HG03442 (cell line): ENCODE measurements around the gene FAM228A.
A peak's percentile ranks its signal among the peaks of the same experiment; 100 is the strongest.
"Not testable (repeated sequence)": the region's sequence is repeated elsewhere in the genome, so short reads cannot be mapped to it uniquely, and the experiment has no call there.

Experiments
- ATAC-seq: cut with Tn5 transposase; IDR thresholded peaks from one replicate; pipeline ENCODE4 v1.9.1; 2021; ENCODE audit warnings: mild to moderate bottlenecking, moderate library complexity; ENCODE audit not compliant: unreplicated experiment

The FAM228A gene

DNA sequence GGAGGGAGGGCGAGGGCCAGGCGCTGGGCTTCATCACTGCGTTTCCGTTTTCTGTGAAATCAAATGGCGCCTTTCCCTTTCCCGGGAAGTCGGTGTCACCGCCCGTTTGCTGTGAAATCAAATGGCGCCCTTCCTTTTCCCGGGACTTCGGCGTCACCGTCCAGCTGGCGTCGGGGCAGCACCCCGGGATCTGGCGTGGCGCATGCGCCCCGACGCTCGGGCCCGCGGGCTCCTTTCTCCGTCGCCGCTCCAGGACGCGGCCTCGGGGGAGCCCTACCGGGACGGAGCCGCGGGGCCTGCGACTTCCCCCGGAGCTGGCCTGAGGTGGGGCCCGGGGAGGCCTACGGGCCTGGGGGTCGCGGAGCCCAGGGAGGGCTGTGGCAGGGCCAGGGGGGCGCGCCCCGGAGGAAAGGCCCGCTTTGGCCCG, at the start of gene FAM228A:
Gene FAM228A, plus strand, starts transcription at position 203 of the 427 bp plus-strand sequence. CDS start 428 bp downstream, outside the sequence.
- ATAC-seq: no peak

DNA sequence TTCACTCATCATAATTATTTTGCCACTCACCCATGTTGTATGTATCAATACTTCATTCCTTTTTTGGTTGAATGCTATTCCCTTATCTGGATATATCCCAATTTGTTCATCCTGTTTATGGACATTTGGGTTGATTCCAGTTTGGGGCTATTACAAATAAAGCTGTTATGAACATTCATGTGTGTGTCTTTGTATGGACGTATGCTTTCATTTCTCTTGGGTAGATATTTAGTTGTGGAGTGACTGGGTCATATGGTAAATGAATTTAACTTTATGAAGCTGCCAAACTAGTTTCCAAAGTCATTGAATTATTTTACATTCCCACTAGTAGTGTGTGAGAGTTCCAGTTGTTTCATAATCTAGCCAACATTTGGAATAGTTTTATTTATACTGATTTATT, 48.9 kb upstream of the FAM228A start:
- no peak for ATAC-seq

- no peak for ATAC-seq
These were observed 42.3 kb upstream of the FAM228A start for GRCh38 chr2:24132543-24132942.

- ATAC-seq: not testable (repeated sequence)
These were observed 34.5 kb upstream of the FAM228A start for GRCh38 chr2:24140305-24140704.

- ATAC-seq: no peak
These were observed 27.5 kb upstream of the FAM228A start for GRCh38 chr2:24147364-24147763.

DNA sequence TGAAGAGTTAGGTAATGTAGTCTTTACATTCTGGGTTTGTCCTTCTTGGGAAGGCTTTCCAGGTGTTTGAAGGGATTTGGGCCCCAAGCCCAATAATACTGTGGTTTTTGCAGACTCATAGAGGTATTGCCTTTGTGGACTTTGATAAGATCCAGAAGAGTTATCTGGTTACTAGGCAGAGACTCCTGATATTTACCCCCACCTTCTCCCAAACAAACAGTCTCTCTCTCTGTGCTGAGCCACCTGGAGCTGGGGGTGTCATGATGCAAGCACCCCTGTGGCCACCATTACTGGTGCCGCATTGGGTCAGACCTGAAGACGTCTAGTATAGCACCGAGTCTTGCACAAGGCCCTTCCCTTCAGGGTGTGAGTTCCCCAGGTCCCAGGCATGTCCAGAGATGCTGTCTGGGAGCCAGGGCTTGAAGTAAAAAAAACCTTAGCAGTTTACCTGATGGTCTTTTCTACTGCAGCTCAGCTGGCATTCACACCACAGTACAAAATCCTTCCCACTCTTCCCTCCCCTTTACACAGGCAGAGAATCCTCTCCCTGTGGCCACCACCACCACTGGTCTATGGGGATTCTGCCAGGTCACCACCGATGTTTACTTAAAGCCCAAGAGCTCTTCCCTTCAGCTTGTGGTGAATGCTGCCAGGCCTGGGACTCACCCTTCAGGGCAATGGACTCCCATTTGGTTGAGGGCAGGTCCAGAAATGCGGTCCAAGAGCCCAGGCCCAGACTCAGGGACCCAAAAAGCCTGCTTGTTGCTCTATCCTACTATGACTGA, 22.2 kb upstream of the FAM228A start:
- ATAC-seq: no peak

- ATAC-seq: no peak
These were observed 21.4 kb upstream of the FAM228A start for GRCh38 chr2:24153478-24153877.

GRCh38 chr2:24158131-24158530, 16.7 kb upstream of the FAM228A start:
- no peak for ATAC-seq

DNA sequence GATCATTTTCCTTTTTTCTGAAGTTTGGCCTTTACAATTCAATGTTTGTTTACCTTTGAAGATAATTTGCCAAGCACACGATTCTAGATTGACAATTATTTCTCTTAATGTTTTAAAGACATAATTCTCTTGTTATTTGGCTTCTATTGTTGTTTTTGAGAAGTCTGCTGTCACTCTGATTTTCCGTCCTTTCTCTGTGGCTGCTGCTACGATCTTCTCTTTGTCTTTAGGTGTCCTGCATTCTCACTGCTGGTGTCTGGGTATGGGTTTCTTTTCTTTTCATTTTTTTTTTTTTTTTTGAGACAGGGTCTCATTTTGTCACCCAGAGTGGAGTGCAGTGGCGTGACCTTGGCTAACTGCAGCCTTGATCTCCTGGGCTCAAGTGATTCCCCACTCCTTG, 15.1 kb upstream of the FAM228A start:
- no peak for ATAC-seq

- no peak for ATAC-seq
These were observed 14.1 kb upstream of the FAM228A start for GRCh38 chr2:24160761-24161160.

- ATAC-seq: no peak
These were observed 12.4 kb upstream of the FAM228A start for GRCh38 chr2:24162494-24162893.

DNA sequence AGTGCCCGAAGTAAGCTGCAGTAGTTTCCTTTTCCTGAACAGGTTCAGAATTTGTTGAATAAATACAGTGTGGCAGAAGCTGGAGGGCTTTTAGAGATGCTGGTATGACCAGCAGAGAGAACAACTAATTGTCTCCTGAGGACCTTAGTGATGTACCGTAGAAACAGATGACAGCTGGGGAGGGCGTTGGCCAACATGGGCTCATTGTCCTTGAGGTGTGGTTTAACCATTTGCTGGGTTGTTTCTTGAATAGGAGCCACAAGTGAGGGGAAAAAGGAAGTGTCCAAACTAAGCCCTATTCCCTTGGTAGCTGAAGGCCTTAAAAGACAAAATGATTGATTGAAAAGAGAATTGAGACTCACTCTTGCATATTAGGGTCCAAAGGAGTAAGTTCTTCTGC, 11.7 kb upstream of the FAM228A start:
- no peak for ATAC-seq

- no peak for ATAC-seq
These were observed 11.3 kb upstream of the FAM228A start for GRCh38 chr2:24163601-24164000.

- ATAC-seq: peak; percentile 79
These were observed 10.4 kb upstream of the FAM228A start for GRCh38 chr2:24164416-24164973.

GRCh38 chr2:24169023-24169422, 5.8 kb upstream of the FAM228A start:
- ATAC-seq: no peak

DNA sequence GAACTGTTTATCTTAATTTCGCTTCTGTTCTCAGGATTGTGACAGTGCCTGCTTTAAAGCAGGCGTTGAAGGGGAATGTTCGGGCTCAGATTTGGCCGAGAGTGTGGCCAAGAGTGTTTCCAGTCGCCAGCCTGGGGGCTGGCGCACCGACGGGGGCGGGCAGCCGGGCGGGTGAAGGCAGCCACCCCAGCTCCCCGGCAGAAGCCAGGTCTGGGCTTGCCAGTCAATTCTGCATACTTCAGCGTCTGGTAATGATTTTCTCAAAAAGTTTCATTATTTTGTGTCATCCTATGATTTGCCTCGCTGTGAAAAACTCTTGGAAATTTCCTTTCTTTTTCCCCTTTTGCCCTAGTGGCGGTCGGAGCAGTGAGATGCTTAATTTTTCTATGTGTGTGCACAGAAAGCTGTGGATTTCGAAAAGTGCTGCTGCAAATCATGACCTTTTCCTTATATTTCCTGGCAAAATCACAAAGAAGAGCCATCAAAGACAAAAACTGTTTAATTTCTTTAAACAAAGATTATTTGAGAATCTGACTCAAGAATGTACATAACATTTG, 856 bp downstream of the FAM228A start:
- ATAC-seq: no peak

DNA sequence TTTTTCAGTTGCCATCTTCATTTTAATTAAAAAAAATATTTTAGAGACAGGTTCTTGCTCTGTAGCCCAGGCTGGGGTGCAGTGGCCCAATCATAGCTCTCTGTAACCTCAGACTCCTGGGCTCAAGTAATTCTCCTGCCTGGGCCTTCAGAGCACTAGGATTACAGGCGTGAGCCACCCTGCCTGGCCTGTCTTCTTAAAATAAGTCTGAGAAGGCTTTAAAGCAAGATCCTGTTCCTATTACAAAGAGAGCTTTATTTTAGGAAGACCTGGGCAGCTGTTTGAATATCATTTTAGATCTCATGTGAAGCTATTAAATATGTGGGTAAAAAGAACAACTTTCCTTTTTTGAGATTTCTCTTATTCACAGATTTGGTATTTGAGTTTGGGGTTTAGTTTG, 1.5 kb downstream of the FAM228A start:
- no peak for ATAC-seq

DNA sequence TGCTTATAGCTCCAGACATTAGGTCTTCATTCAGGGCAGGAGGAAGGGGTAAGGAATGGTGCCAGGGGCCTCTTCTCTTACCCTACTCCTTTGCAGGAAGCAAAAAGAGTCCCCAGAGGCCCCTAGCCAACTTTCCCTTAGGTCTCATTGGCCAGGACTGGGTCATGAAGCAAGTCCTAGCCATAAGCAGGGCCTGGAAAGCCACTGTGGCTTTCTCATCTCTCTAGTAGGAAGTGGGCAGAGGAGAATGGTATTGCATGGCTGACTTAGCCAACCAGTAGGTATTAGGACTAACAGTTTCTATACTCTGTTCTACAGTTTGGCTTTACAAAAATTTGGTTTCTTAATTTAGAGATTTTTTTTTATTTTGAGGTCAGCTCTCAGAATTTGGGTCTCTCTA, 4.8 kb downstream of the FAM228A start:
- peak; percentile 46 for ATAC-seq

GRCh38 chr2:24181849-24182248, 7.0 kb downstream of the FAM228A start:
- no peak for ATAC-seq

DNA sequence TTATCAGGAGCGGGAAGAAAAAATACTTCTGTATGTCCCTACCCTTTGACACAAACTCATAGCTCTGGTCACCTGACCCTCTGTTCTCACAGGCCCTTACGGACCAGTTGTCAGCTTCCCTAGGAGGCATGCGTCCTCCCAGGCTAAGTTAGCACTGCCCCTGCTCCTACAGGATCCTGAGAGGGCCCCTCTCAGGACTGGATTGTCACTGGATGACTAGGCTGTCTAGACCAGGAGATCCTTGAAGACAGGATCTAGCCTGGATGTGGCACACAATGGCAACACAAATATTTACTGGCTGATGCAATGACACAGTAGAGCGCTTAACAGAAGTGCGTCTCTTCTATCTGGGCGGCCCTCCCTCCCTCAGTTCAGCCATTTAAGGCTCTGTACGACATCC, 7.7 kb downstream of the FAM228A start:
- ATAC-seq: no peak

DNA sequence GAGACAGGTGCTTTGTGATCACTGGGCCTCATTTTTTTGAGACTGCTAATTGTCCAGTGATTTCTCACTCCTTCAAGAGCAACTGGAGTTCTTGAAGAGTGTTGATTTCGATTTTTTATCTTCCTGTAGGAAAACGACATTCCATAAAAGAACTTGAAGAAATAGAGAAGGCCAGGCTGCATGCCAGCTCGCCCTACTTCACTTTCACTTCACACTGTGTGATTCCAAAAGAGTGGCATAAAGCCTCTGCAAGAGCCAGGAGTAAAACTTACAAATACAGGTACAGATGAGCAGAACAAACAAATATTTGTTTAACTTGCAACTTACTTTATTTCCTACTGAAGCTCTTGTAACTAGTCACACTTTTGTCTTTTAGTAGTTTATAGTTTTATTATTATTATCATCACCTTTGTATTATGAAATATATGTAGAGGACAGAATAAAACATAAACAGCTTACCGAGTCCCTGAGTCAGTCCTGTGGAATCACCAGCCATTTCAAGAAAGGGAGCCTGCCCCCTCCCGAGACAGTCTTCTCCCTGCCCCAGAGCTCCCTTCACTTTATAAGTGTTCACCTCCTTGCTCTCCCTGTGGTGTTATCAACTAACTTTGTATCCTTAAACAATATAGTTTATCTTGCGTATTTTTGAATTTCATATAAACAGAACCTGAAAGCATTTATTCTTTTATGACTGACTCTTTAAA, 8.7 kb downstream of the FAM228A start:
- no peak for ATAC-seq

- no peak for ATAC-seq
These were observed 14.7 kb downstream of the FAM228A start for GRCh38 chr2:24189551-24189950.
